Stomach smooth muscle (tissue), 2 donors: ENCODE measurements around the gene GIT2.
A peak's percentile ranks its signal among the peaks of the same experiment; 100 is the strongest.
"Not testable (repeated sequence)": the region's sequence is repeated elsewhere in the genome, so short reads cannot be mapped to it uniquely, and the experiment has no call there.

ENCODE experiments used
- H3K27ac ChIP-seq: one replicate; pipeline ENCODE4 v1.7.0; 2013; ENCODE audit warnings: mild to moderate bottlenecking, low read length, inconsistent platforms
- H3K27me3 ChIP-seq, 2 donors: one replicate each; pipeline ENCODE4 v1.7.0; 2013; ENCODE audit warnings: low read length in 2 of 2; ENCODE audit not compliant: insufficient read depth in 2 of 2, control insufficient read depth in 1 of 2
- H3K36me3 ChIP-seq, 2 donors: one replicate each; pipeline ENCODE4 v1.7.0; 2013; ENCODE audit warnings: low read length in 2 of 2; ENCODE audit not compliant: control insufficient read depth in 2 of 2, insufficient read depth in 2 of 2
- H3K4me1 ChIP-seq: one replicate; pipeline ENCODE4 v1.7.0; 2013; ENCODE audit warnings: low read length; ENCODE audit not compliant: control insufficient read depth, insufficient read depth
- H3K4me3 ChIP-seq, 2 donors: one replicate each; pipeline ENCODE4 v1.7.0; 2013; ENCODE audit warnings: low read length in 2 of 2
- H3K9ac ChIP-seq, 2 donors: one replicate each; pipeline ENCODE4 v1.7.0; 2013; ENCODE audit warnings: low read length in 2 of 2, mild to moderate bottlenecking in 1 of 2
- H3K9me3 ChIP-seq, 2 donors: one replicate each; pipeline ENCODE4 v1.7.0; 2013; ENCODE audit warnings: low read length in 2 of 2; ENCODE audit not compliant: control insufficient read depth in 2 of 2
- donor health status: healthy.
- donor health status: Pancreatic carcinoma.

The GIT2 gene

GRCh38 chr12:109902891-109903418 lies 93.2 kb downstream of the GIT2 start:
- H3K4me3 ChIP-seq: no peak overlapping the region
- no peak overlapping the region for H3K9ac ChIP-seq
- H3K9me3 ChIP-seq: no peaks in the 10 kb centered on the region
- H3K27ac ChIP-seq: no peak overlapping the region
- no peaks in the 10 kb centered on the region for H3K27me3 ChIP-seq
- H3K4me1 ChIP-seq: peaks cover 19% of the 10 kb centered on the region
- H3K36me3 ChIP-seq: peaks cover 39 to 45% of the 10 kb centered on the region in 2 donors

- H3K27me3 ChIP-seq: no peaks in the 10 kb centered on the region
- peak overlapping the region; percentile 90 for H3K4me3 ChIP-seq
- peaks cover 22 to 26% of the 10 kb centered on the region in 2 donors for H3K36me3 ChIP-seq
- peak overlapping the region; percentile 69 for H3K27ac ChIP-seq
- H3K9ac ChIP-seq: peak overlapping the region; percentile 76 to 86
- no peaks in the 10 kb centered on the region for H3K9me3 ChIP-seq
- peaks cover 19% of the 10 kb centered on the region for H3K4me1 ChIP-seq
Measured at GRCh38 chr12:109900752-109901580, 95.2 kb downstream of the GIT2 start.

- Histone ChIP-seq H3K27ac (peak within 1 kb of the TSS; percentile 69), H3K4me3 (peak within 1 kb of the TSS; percentile 90), H3K27me3 (no peaks in the 10 kb centered on the region), H3K9me3 (no peaks in the 10 kb centered on the region), H3K4me1 (peaks cover 19% of the 10 kb centered on the region), H3K9ac (peak within 1 kb of the TSS; percentile 76 to 86), H3K36me3 (peaks cover 17 to 20% of the 10 kb centered on the region in 2 donors)
Measured at GRCh38 chr12:109899783-109900751, 96.1 kb downstream of the GIT2 start, which contains the start of gene TCHP. TSS of gene TCHP (plus strand) at chr12:109900274. CDS start at chr12:109903027, 2,753 bp downstream.

- peaks cover 12 to 13% of the 10 kb centered on the region in 2 donors for H3K36me3 ChIP-seq
- H3K9me3 ChIP-seq, H3K27me3 ChIP-seq: not testable (repeated sequence)
- H3K27ac ChIP-seq: peak overlapping the region; percentile 69
- H3K4me3 ChIP-seq: peak overlapping the region; percentile 90
- peak overlapping the region in 1 of 2 donors; percentile 76 for H3K9ac ChIP-seq
- H3K4me1 ChIP-seq: peaks cover 19% of the 10 kb centered on the region
Measured at GRCh38 chr12:109899345-109899744, 96.8 kb downstream of the GIT2 start.

GRCh38 chr12:109897029-109897428 lies 99.1 kb downstream of the GIT2 start:
- no peak overlapping the region for H3K9ac ChIP-seq
- H3K27me3 ChIP-seq: peaks cover 6% of the 10 kb centered on the region in 2 donors
- H3K9me3 ChIP-seq: no peaks in the 10 kb centered on the region
- H3K4me1 ChIP-seq: peaks cover 16% of the 10 kb centered on the region
- no peak overlapping the region for H3K27ac ChIP-seq
- no peak overlapping the region for H3K4me3 ChIP-seq
- no peaks in the 10 kb centered on the region for H3K36me3 ChIP-seq

GRCh38 chr12:109896188-109896587 lies 100.0 kb downstream of the GIT2 start:
- Histone ChIP-seq H3K27me3 (peaks cover 6 to 7% of the 10 kb centered on the region in 2 donors), H3K9me3 (no peaks in the 10 kb centered on the region), H3K4me3 (no peak overlapping the region), H3K9ac (no peak overlapping the region), H3K36me3 (no peaks in the 10 kb centered on the region), H3K4me1 (peaks cover 7% of the 10 kb centered on the region), H3K27ac (no peak overlapping the region)

GRCh38 chr12:109894939-109895338 lies 101.2 kb downstream of the GIT2 start:
- no peak overlapping the region for H3K9ac ChIP-seq
- no peaks in the 10 kb centered on the region for H3K36me3 ChIP-seq
- H3K4me1 ChIP-seq: no peaks in the 10 kb centered on the region
- no peak overlapping the region for H3K4me3 ChIP-seq
- H3K27me3 ChIP-seq: peaks cover 6 to 7% of the 10 kb centered on the region in 2 donors
- no peaks in the 10 kb centered on the region for H3K9me3 ChIP-seq
- no peak overlapping the region for H3K27ac ChIP-seq

- no peaks in the 10 kb centered on the region for H3K9me3 ChIP-seq
- no peaks in the 10 kb centered on the region for H3K4me1 ChIP-seq
- peaks cover 6 to 7% of the 10 kb centered on the region in 2 donors for H3K27me3 ChIP-seq
- H3K27ac ChIP-seq: no peak overlapping the region
- H3K9ac ChIP-seq: no peak overlapping the region
- H3K4me3 ChIP-seq: no peak overlapping the region
- H3K36me3 ChIP-seq: no peaks in the 10 kb centered on the region
Measured at GRCh38 chr12:109893261-109893995, 102.7 kb downstream of the GIT2 start.

- no peak overlapping the region for H3K27ac ChIP-seq
- no peaks in the 10 kb centered on the region for H3K9me3 ChIP-seq
- H3K4me1 ChIP-seq: no peaks in the 10 kb centered on the region
- no peaks in the 10 kb centered on the region for H3K36me3 ChIP-seq
- no peak overlapping the region for H3K9ac ChIP-seq
- H3K4me3 ChIP-seq: no peak overlapping the region
- H3K27me3 ChIP-seq: peaks cover 6 to 7% of the 10 kb centered on the region in 2 donors
Measured at GRCh38 chr12:109892748-109893147, 103.4 kb downstream of the GIT2 start.
